Muscle layer of duodenum (tissue), 2 donors: ENCODE measurements around the gene F2RL1.

ENCODE experiments used
- H3K27ac ChIP-seq: one replicate; pipeline ENCODE4 v1.7.0; 2013; ENCODE audit warnings: mild to moderate bottlenecking, low read length
- H3K27me3 ChIP-seq: one replicate; pipeline ENCODE4 v1.7.0; 2013; ENCODE audit warnings: low read depth, mild to moderate bottlenecking, control low read depth, low read length
- H3K36me3 ChIP-seq, 2 donors: one replicate each; pipeline ENCODE4 v1.7.0; 2013; ENCODE audit warnings: low read length in 2 of 2, control low read depth in 1 of 2, mild to moderate bottlenecking in 1 of 2; ENCODE audit not compliant: insufficient read depth in 2 of 2, control insufficient read depth in 1 of 2
- H3K4me1 ChIP-seq, 2 donors: one replicate each; pipeline ENCODE4 v1.7.0; 2013; ENCODE audit warnings: low read length in 2 of 2, mild to moderate bottlenecking in 2 of 2, control low read depth in 1 of 2, moderate library complexity in 1 of 2; ENCODE audit not compliant: insufficient read depth in 2 of 2, control insufficient read depth in 1 of 2
- H3K4me3 ChIP-seq, 2 donors: one replicate each; pipeline ENCODE4 v1.7.0; 2013; ENCODE audit warnings: low read length in 2 of 2, low read depth in 1 of 2, mild to moderate bottlenecking in 1 of 2
- H3K9me3 ChIP-seq, 2 donors: one replicate each; pipeline ENCODE4 v1.7.0; 2013; ENCODE audit warnings: low read length in 2 of 2, control low read depth in 1 of 2, mild to moderate bottlenecking in 1 of 2; ENCODE audit not compliant: control insufficient read depth in 1 of 2
- donor health status: healthy.

Gene F2RL1

DNA sequence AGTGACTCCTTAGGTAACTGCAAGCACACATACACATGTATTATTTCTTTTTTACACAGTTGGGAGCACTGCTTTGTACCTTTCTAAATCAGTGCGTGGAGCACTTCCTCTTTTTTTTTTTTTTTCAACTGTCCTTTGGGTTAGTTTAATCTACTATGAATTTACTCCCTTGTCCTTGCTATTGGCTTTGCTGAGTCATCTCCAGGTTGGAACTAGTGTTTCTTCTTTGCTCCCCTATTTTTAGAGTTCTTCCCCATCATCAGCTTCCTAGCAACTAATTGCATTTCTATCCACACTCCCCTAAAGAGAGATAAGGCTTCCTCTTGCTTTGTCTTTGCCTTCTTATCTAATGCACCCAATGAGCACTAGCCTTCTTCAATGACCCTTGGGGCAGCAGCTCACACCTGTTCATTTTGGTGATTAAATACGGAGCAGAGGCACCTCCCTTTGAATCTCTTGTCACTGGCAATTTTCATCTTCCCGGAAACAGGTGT is 55.3 kb downstream of the F2RL1 start:
- peaks cover 0 to 3% of the 10 kb centered on the region in 2 donors for H3K4me1 ChIP-seq
- H3K27ac ChIP-seq, result no peak overlapping the region
- H3K9me3 ChIP-seq, result no peaks in the 10 kb centered on the region
- H3K27me3 ChIP-seq, result no peaks in the 10 kb centered on the region
- H3K36me3 ChIP-seq, result no peaks in the 10 kb centered on the region
- no peak overlapping the region for H3K4me3 ChIP-seq
